Endothelial cell of umbilical vein (primary cell): ENCODE results near the gene HAUS7.

Source experiments
- CTCF ChIP-seq, 2 donors: IDR thresholded peaks; 1 replicate in 1 of 2; 2 replicates in 1 of 2; pipeline ENCODE4 v1.5.1; 2011; ENCODE audit warnings: low read length in 2 of 2, mild to moderate bottlenecking in 2 of 2, moderate library complexity in 2 of 2, control low read depth in 1 of 2, inconsistent platforms in 1 of 2, low read depth in 1 of 2; ENCODE audit not compliant: insufficient read depth in 1 of 2; ENCODE audit errors: extremely low read depth in 1 of 2
- MYC ChIP-seq: IDR thresholded peaks from one replicate; pipeline ENCODE4 v1.6.1; 2011; ENCODE audit warnings: mild to moderate bottlenecking, low read depth, low read length

- no peak for TF ChIP-seq CTCF (IDR thresholded peaks at IDR 0.05; ENCODE audit: extremely low read depth in 1 of 2, insufficient read depth in 1 of 2, low read depth in 1 of 2, low read length in 2 of 2)
- no peak for TF ChIP-seq MYC
Observed at GRCh38 chrX:153435845-153436244, 34.5 kb downstream of the HAUS7 start.
